Psoas muscle (tissue), 8 donors: ENCODE data around the gene MVD. TPM values are rescaled to one million over a fixed set of nuclear protein-coding genes. Genes with fewer than 3 reads are reported as not detected.

ENCODE experiments used
- ATAC-seq, 4 donors: fragments of 200-7000 bp; cut with Tn5 transposase; one replicate each; pipeline ENCODE4 v1.9.1; 2020; ENCODE audit warnings: moderate library complexity in 3 of 4, mild to moderate bottlenecking in 2 of 4
- DNase-seq, 2 donors: peaks; one replicate each; pipeline ENCODE4 v3.0.0-alpha.2; 2020
- H3K27ac ChIP-seq: fragments of 200-600 bp; one replicate; pipeline ENCODE4 v1.8.0; 2022
- H3K27me3 ChIP-seq, 3 donors: fragments of 200-600 bp in 1 of 3; one replicate each; pipeline versions ENCODE4 v1.6.1 to v1.8.0; 2013 to 2022; ENCODE audit warnings: low read length in 2 of 3, mild to moderate bottlenecking in 2 of 3, moderate library complexity in 1 of 3; ENCODE audit not compliant: insufficient read depth in 3 of 3
- H3K36me3 ChIP-seq, 2 donors: fragments of 200-600 bp in 1 of 2; one replicate each; pipeline versions ENCODE4 v1.6.1 to v1.8.0; 2013 to 2022; ENCODE audit warnings: low read depth in 1 of 2, mild to moderate bottlenecking in 1 of 2, moderate library complexity in 1 of 2; ENCODE audit not compliant: insufficient read depth in 1 of 2
- H3K4me1 ChIP-seq: fragments of 200-600 bp; one replicate; pipeline ENCODE4 v1.8.0; 2022
- H3K4me3 ChIP-seq: fragments of 200-600 bp; one replicate; pipeline ENCODE4 v1.8.0; 2022; ENCODE audit warnings: mild to moderate bottlenecking
- H3K9me3 ChIP-seq: fragments of 200-600 bp; one replicate; pipeline ENCODE4 v1.8.0; 2022
- WGBS, 3 donors: extraction: QIAGEN DNeasy Blood & Tissue Kit; methylation state at CpG; one replicate each; pipeline versions ENCODE4 v1.1.6 to v1.1.7; 2013; 5-methylcytosine and 5-hydroxymethylcytosine counted together
- intact Hi-C, 2 donors: fragments of 100-400 bp; cut with DNase I; formaldehyde crosslinking; loops; one replicate each; pipeline versions ENCODE4 v1.11.0 to v1.14.2; 2022
- long read RNA-seq, 2 donors: library from polyadenylated mRNA; unstranded; transcript quantifications; one replicate each; pipeline ENCODE4 v2.0.0, GENCODE V29; 2021
- polyA plus RNA-seq, 3 donors: library from polyadenylated mRNA; stranded (reverse); fragments of 200-250 nt; gene quantifications; one replicate each; pipeline ENCODE4 v1.2.3, GENCODE V29; 2013
- total RNA-seq, 4 donors: library from RNA; stranded (reverse); fragmentation: NEBNext Ultra II Directional in 2 of 4; extraction: Animal tissue kit (Norgen Biotek cat#: 25700) in 2 of 4; gene quantifications; one replicate each; pipeline versions ENCODE4 v1.2.1 to v1.2.4, GENCODE V29; 2021 to 2023
- TF ChIP-seq, protein P1 (sequence below): fragments of 200-600 bp; IDR thresholded peaks from one replicate; pipeline ENCODE4 v1.8.0; 2022; ENCODE audit warnings: antibody characterized with exemption
- donor health status: healthy with polysubstance abuse.
- donor health status: DM: no; HTN: no; CAD: no; lungs with moderate emphysema.
- donor health status: Bipolar disorder and iron deficiency.
- donor health status: healthy.
- donor health status: DM: yes; HTN: yes; CAD: no.
- donor health status: DM: no; HTN: no; CAD: no.
- donor health status: DM: no; HTN: no; CAD: no.
- donor health status: DM: yes; HTN: yes; CAD: no.

Gene MVD, protein sequence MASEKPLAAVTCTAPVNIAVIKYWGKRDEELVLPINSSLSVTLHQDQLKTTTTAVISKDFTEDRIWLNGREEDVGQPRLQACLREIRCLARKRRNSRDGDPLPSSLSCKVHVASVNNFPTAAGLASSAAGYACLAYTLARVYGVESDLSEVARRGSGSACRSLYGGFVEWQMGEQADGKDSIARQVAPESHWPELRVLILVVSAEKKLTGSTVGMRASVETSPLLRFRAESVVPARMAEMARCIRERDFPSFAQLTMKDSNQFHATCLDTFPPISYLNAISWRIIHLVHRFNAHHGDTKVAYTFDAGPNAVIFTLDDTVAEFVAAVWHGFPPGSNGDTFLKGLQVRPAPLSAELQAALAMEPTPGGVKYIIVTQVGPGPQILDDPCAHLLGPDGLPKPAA
- total RNA-seq (10 to 100 TPM; 11.7 to 26.8 (median 16.1) TPM), polyA plus RNA-seq (10 to 100 TPM; 13.7 to 19.2 (median 15.9) TPM)
- long read RNA-seq, donor 1, transcript MVD-201 (10 exons, 1,823 nt) = major isoform, 7 of 14 reads
- long read RNA-seq, donor 1, partial matches to known transcripts = 1 of 14 reads
- long read RNA-seq, donor 1, other reads (novel, unspliced or antisense) = 1 of 14 reads
- long read RNA-seq, donor 2, transcript MVD-201 (10 exons, 1,823 nt) = major isoform, 9 of 25 reads
- long read RNA-seq, donor 2, partial matches to known transcripts = 1 of 25 reads
- long read RNA-seq, donor 2, other reads (novel, unspliced or antisense) = 10 of 25 reads

- Histone ChIP-seq H3K4me1 (peaks cover 17% of the 10 kb centered on the region), H3K27me3 (no peaks in the 10 kb centered on the region), H3K9me3 (no peaks in the 10 kb centered on the region), H3K4me3 (peak within 1 kb of the TSS; percentile 100), H3K27ac (peak within 1 kb of the TSS; percentile 92), H3K36me3 (peaks cover 0 to 4% of the 10 kb centered on the region in 2 donors)
- ATAC-seq (peak; percentile 98 to 99 (median 98)), DNase-seq (peak; percentile 97 to 99)
- intact Hi-C loops = loop anchor here in 1 of 2 donors (5.0 kb wide), 1 partner anchor 44 kb away; the partner anchor contains the start of genes CTU2 and RNF166
- TF ChIP-seq, protein P1, sequence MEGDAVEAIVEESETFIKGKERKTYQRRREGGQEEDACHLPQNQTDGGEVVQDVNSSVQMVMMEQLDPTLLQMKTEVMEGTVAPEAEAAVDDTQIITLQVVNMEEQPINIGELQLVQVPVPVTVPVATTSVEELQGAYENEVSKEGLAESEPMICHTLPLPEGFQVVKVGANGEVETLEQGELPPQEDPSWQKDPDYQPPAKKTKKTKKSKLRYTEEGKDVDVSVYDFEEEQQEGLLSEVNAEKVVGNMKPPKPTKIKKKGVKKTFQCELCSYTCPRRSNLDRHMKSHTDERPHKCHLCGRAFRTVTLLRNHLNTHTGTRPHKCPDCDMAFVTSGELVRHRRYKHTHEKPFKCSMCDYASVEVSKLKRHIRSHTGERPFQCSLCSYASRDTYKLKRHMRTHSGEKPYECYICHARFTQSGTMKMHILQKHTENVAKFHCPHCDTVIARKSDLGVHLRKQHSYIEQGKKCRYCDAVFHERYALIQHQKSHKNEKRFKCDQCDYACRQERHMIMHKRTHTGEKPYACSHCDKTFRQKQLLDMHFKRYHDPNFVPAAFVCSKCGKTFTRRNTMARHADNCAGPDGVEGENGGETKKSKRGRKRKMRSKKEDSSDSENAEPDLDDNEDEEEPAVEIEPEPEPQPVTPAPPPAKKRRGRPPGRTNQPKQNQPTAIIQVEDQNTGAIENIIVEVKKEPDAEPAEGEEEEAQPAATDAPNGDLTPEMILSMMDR = no peak
- WGBS, 3 donors = 0% methylated on average over 60 to 88 of the region's 88 CpGs
These were observed at the start of gene MVD for GRCh38 chr16:88662843-88663606. Gene MVD, minus strand, starts transcription at chr16:88663091. Its CDS starts 11 bp downstream, at chr16:88663080.

DNA sequence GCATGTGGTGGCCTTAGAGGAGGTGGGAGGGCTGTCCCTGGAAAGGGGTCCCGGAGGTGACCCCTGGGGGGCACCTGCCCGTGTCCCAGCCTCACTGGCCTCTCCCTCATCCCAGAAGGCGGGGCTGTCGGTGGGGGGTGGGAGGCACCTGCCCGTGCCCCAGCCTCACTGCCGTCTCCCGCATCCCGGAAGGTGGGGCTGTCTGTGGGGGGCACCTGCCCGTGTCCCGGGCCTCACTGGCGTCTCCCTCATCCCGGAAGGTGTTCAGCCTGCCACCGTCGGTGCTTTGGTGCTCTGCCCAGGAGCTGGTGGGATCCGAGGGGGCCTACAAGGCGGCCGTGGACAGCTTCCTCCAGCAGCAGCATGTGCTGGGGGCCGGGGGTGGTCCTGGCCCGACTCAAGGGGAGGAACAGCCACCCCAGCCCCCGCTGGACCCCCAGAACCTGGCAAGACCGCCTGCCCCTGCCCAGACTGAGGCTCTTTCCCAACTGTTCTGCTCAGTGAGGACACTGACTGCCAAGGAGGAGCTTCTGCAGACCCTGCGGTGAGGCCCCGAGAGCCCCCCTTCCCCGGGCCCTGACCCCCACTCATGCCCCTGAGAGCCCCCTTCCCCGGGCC is 49.6 kb upstream of the MVD start:
- no peak for DNase-seq
- no peak for ATAC-seq
- intact Hi-C loops = no loop called here
- Histone ChIP-seq H3K27me3 (no peaks in the 10 kb centered on the region), H3K4me3 (no peak overlapping the region), H3K4me1 (peaks cover 3% of the 10 kb centered on the region), H3K9me3 (no peaks in the 10 kb centered on the region), H3K36me3 (peaks cover 7 to 50% of the 10 kb centered on the region in 2 donors), H3K27ac (no peak overlapping the region)
- 77 to 82% (median 77%) methylated on average over 20 to 25 of the region's 25 CpGs for WGBS, 3 donors
- TF ChIP-seq, protein P1 = no peak

GRCh38 chr16:88711750-88712340 is 49.0 kb upstream of the MVD start:
- Histone ChIP-seq H3K27me3 (no peaks in the 10 kb centered on the region), H3K4me1 (peaks cover 9% of the 10 kb centered on the region), H3K4me3 (no peak overlapping the region), H3K9me3 (no peaks in the 10 kb centered on the region), H3K27ac (no peak overlapping the region), H3K36me3 (peaks cover 6 to 44% of the 10 kb centered on the region in 2 donors)
- ATAC-seq (no peak), DNase-seq (no peak)
- intact Hi-C loops = no loop called here
- TF ChIP-seq, protein P1 = no peak
- WGBS, 3 donors = 69 to 90% (median 76%) methylated on average over 16 to 18 of the region's 18 CpGs

DNA sequence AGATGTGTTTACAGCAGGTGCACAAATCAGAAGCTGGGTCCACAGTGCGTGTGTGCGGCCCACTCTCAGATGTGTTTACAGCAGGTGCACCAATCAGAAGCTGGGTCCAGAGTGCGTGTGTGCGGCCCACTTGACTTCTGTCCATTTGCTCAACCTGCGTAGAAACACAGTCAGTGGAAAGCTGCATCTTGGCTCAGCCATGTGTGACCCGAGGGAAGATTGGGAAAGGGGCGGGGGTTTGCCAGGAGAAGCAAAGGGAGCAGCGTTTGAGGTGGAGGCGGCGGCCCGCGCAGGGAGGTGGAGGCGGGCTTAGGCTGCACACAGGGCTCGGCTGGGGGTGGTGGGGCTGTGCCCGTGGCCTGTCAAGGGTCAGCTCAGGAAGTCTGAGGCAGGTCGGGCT is 47.7 kb upstream of the MVD start:
- Histone ChIP-seq H3K27ac (no peak overlapping the region), H3K4me1 (peaks cover 9% of the 10 kb centered on the region), H3K36me3 (peaks cover 2 to 31% of the 10 kb centered on the region in 2 donors), H3K9me3 (no peaks in the 10 kb centered on the region), H3K4me3 (no peak overlapping the region), H3K27me3 (no peaks in the 10 kb centered on the region)
- 68 to 70% (median 69%) methylated on average over 16 of the region's 16 CpGs for WGBS, 3 donors
- no peak for ATAC-seq
- TF ChIP-seq, protein P1 = no peak
- intact Hi-C loops = no loop called here
- no peak for DNase-seq
